Activated naive CD8-positive, alpha-beta T cell treated with anti-CD3 and anti-CD28 coated beads for 36 hours (primary cell): ENCODE measurements around the gene PDGFB. TPM values are rescaled to one million over a fixed set of nuclear protein-coding genes. Genes with fewer than 3 reads are reported as not detected.

Experiments
- DNase-seq: peaks from one replicate; pipeline ENCODE4 v3.0.0; 2021
- H3K27ac Mint-ChIP-seq: one replicate; pipeline ENCODE4 v1.8.0; 2022; ENCODE audit warnings: mild to moderate bottlenecking, moderate library complexity, mixed read lengths
- H3K27me3 Mint-ChIP-seq: one replicate; pipeline ENCODE4 v1.8.0; 2022; ENCODE audit warnings: mild to moderate bottlenecking, mixed read lengths
- H3K36me3 Mint-ChIP-seq: one replicate; pipeline ENCODE4 v1.8.0; 2021; ENCODE audit warnings: mild to moderate bottlenecking, mixed read lengths
- H3K4me1 Mint-ChIP-seq: one replicate; pipeline ENCODE4 v1.8.0; 2021; ENCODE audit warnings: mixed read lengths
- H3K4me3 Mint-ChIP-seq: one replicate; pipeline ENCODE4 v1.8.0; 2022; ENCODE audit warnings: mild to moderate bottlenecking, moderate library complexity, mixed read lengths
- H3K9me3 Mint-ChIP-seq: one replicate; pipeline ENCODE4 v1.8.0; 2022; ENCODE audit warnings: mixed read lengths
- total RNA-seq, 2 experiments: library from RNA; stranded (reverse); gene quantifications; one replicate each; pipeline ENCODE4 v1.2.3, GENCODE V29; 2021

Gene PDGFB
- total RNA-seq, 2 experiments from 2014 or later, result 0.35 to 0.40 TPM

GRCh38 chr22:39251762-39252460 lies 7.1 kb upstream of the PDGFB start:
- Mint-ChIP-seq H3K4me1 (peaks cover 24% of the 10 kb centered on the region), H3K4me3 (no peak overlapping the region), H3K27me3 (peaks cover 51% of the 10 kb centered on the region), H3K9me3 (no peaks in the 10 kb centered on the region), H3K36me3 (no peaks in the 10 kb centered on the region), H3K27ac (no peak overlapping the region)
- DNase-seq, result no peak

- H3K9me3 Mint-ChIP-seq, result no peaks in the 10 kb centered on the region
- peaks cover 26% of the 10 kb centered on the region for H3K4me1 Mint-ChIP-seq
- no peaks in the 10 kb centered on the region for H3K36me3 Mint-ChIP-seq
- H3K27ac Mint-ChIP-seq, result no peak overlapping the region
- no peak overlapping the region for H3K4me3 Mint-ChIP-seq
- no peak for DNase-seq
- H3K27me3 Mint-ChIP-seq, result peaks cover 55% of the 10 kb centered on the region
Observed at GRCh38 chr22:39250838-39251237, 6.1 kb upstream of the PDGFB start.

- H3K4me1 Mint-ChIP-seq, result peaks cover 21% of the 10 kb centered on the region
- H3K27me3 Mint-ChIP-seq, result peaks cover 55% of the 10 kb centered on the region
- no peak overlapping the region for H3K27ac Mint-ChIP-seq
- H3K9me3 Mint-ChIP-seq, result no peaks in the 10 kb centered on the region
- no peak for DNase-seq
- no peaks in the 10 kb centered on the region for H3K36me3 Mint-ChIP-seq
- no peak overlapping the region for H3K4me3 Mint-ChIP-seq
Observed at GRCh38 chr22:39250131-39250530, 5.3 kb upstream of the PDGFB start.

GRCh38 chr22:39249086-39249704 lies 4.4 kb upstream of the PDGFB start:
- Mint-ChIP-seq H3K9me3 (no peaks in the 10 kb centered on the region), H3K4me3 (no peak overlapping the region), H3K36me3 (no peaks in the 10 kb centered on the region), H3K27me3 (peaks cover 56% of the 10 kb centered on the region), H3K4me1 (peaks cover 14% of the 10 kb centered on the region), H3K27ac (no peak overlapping the region)
- DNase-seq, result no peak

GRCh38 chr22:39248254-39248653 lies 3.5 kb upstream of the PDGFB start:
- no peaks in the 10 kb centered on the region for H3K9me3 Mint-ChIP-seq
- H3K36me3 Mint-ChIP-seq, result no peaks in the 10 kb centered on the region
- no peak for DNase-seq
- H3K27ac Mint-ChIP-seq, result no peak overlapping the region
- peaks cover 15% of the 10 kb centered on the region for H3K4me1 Mint-ChIP-seq
- no peak overlapping the region for H3K4me3 Mint-ChIP-seq
- peaks cover 61% of the 10 kb centered on the region for H3K27me3 Mint-ChIP-seq

GRCh38 chr22:39247361-39247760 lies 2.6 kb upstream of the PDGFB start:
- no peaks in the 10 kb centered on the region for H3K9me3 Mint-ChIP-seq
- no peak for DNase-seq
- no peak overlapping the region for H3K4me3 Mint-ChIP-seq
- peaks cover 59% of the 10 kb centered on the region for H3K27me3 Mint-ChIP-seq
- H3K4me1 Mint-ChIP-seq, result peaks cover 12% of the 10 kb centered on the region
- H3K36me3 Mint-ChIP-seq, result no peaks in the 10 kb centered on the region
- H3K27ac Mint-ChIP-seq, result no peak overlapping the region

- Mint-ChIP-seq H3K36me3 (no peaks in the 10 kb centered on the region), H3K9me3 (no peaks in the 10 kb centered on the region), H3K4me1 (peaks cover 12% of the 10 kb centered on the region), H3K27ac (no peak overlapping the region), H3K27me3 (peaks cover 54% of the 10 kb centered on the region), H3K4me3 (no peak overlapping the region)
- no peak for DNase-seq
Observed at GRCh38 chr22:39246690-39247332, 2.0 kb upstream of the PDGFB start.

- Mint-ChIP-seq H3K27ac (no peak overlapping the region), H3K27me3 (peaks cover 56% of the 10 kb centered on the region), H3K4me3 (no peak overlapping the region), H3K36me3 (no peaks in the 10 kb centered on the region), H3K4me1 (peaks cover 17% of the 10 kb centered on the region), H3K9me3 (no peaks in the 10 kb centered on the region)
- DNase-seq, result no peak
Observed at GRCh38 chr22:39246217-39246616, 1.4 kb upstream of the PDGFB start.

GRCh38 chr22:39245130-39246039 lies 603 bp upstream of the PDGFB start:
- no peak for DNase-seq
- no peak overlapping the region for H3K27ac Mint-ChIP-seq
- H3K9me3 Mint-ChIP-seq, result no peaks in the 10 kb centered on the region
- H3K4me1 Mint-ChIP-seq, result peaks cover 26% of the 10 kb centered on the region
- no peaks in the 10 kb centered on the region for H3K36me3 Mint-ChIP-seq
- peaks cover 50% of the 10 kb centered on the region for H3K27me3 Mint-ChIP-seq
- peak overlapping the region; percentile 29 for H3K4me3 Mint-ChIP-seq

- peaks cover 36% of the 10 kb centered on the region for H3K4me1 Mint-ChIP-seq
- no peaks in the 10 kb centered on the region for H3K9me3 Mint-ChIP-seq
- H3K27me3 Mint-ChIP-seq, result peaks cover 49% of the 10 kb centered on the region
- DNase-seq, result no peak
- no peaks in the 10 kb centered on the region for H3K36me3 Mint-ChIP-seq
- peak overlapping the region; percentile 67 for H3K4me3 Mint-ChIP-seq
- no peak overlapping the region for H3K27ac Mint-ChIP-seq
Observed at GRCh38 chr22:39244136-39244495, 666 bp downstream of the PDGFB start.

- Mint-ChIP-seq H3K4me3 (peak overlapping the region; percentile 73), H3K36me3 (no peaks in the 10 kb centered on the region), H3K9me3 (no peaks in the 10 kb centered on the region), H3K27me3 (peaks cover 49% of the 10 kb centered on the region), H3K27ac (no peak overlapping the region), H3K4me1 (peaks cover 38% of the 10 kb centered on the region)
- peak; percentile 21 for DNase-seq
Observed at GRCh38 chr22:39243439-39244135, 1.2 kb downstream of the PDGFB start.

- DNase-seq, result peak; percentile 46
- H3K9me3 Mint-ChIP-seq, result no peaks in the 10 kb centered on the region
- H3K4me3 Mint-ChIP-seq, result peak overlapping the region; percentile 73
- H3K27ac Mint-ChIP-seq, result no peak overlapping the region
- peaks cover 38% of the 10 kb centered on the region for H3K4me1 Mint-ChIP-seq
- peaks cover 52% of the 10 kb centered on the region for H3K27me3 Mint-ChIP-seq
- no peaks in the 10 kb centered on the region for H3K36me3 Mint-ChIP-seq
Observed at GRCh38 chr22:39242595-39243438, 2.0 kb downstream of the PDGFB start.

GRCh38 chr22:39241794-39242594 lies 2.8 kb downstream of the PDGFB start:
- peak; percentile 28 for DNase-seq
- peak overlapping the region; percentile 2 for H3K27ac Mint-ChIP-seq
- peak overlapping the region; percentile 62 for H3K4me3 Mint-ChIP-seq
- peaks cover 50% of the 10 kb centered on the region for H3K27me3 Mint-ChIP-seq
- peaks cover 45% of the 10 kb centered on the region for H3K4me1 Mint-ChIP-seq
- H3K9me3 Mint-ChIP-seq, result no peaks in the 10 kb centered on the region
- no peaks in the 10 kb centered on the region for H3K36me3 Mint-ChIP-seq
